ENCODE data around the gene C1orf159. TPM values are rescaled to one million over a fixed set of nuclear protein-coding genes. Genes with fewer than 3 reads are reported as not detected.

The C1orf159 gene
- total RNA-seq, 1 donor from 2014 or later = 30.0 TPM

DNA sequence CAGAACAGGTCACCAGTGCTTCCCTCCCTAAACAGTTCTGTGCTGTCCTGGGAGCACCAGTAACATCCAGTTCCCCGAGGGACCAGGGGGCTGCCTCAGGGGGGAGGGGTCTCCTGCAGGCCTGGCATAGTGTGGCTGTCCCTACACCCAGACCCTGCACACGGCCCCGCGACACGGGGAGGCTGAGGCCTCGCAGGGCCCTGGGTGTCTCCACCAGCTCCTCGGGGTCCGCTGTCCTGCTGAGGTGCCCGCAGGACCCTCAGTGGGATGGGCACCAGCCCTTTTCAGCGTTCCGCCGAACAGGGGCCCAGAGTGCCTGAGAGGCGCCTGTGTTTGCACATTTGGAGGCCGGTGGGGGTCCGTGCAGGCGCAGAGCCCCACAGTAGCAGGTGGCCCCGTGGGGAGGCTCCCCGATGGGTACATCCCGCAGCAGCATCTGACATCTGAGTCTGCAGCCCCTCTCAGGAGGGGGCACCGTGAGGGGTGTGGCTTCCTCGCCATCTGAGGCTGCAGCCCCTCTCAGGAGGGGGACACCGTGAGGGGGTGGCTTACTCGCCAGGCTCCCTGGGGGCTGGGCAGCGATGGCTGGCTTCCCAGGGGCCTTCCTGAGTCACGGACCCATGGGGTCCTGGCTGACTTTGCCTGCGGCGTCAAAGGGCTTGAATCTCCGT lies 18.5 kb upstream of the C1orf159 start:
- Mint-ChIP-seq H3K36me3 (ENCODE audit: low read depth) (no peaks in the 10 kb centered on the region), H3K9me3 (no peaks in the 10 kb centered on the region), H3K4me3 (no peak overlapping the region), H3K4me1 (ENCODE audit: low read depth) (peaks cover 9% of the 10 kb centered on the region), H3K27ac (no peak overlapping the region), H3K27me3 (ENCODE audit: insufficient read depth) (peaks cover 2% of the 10 kb centered on the region)
- intact Hi-C loops (cut with micrococcal nuclease) = no loop called here
- DNase-seq (ENCODE audit: low spot score) = no peak

DNA sequence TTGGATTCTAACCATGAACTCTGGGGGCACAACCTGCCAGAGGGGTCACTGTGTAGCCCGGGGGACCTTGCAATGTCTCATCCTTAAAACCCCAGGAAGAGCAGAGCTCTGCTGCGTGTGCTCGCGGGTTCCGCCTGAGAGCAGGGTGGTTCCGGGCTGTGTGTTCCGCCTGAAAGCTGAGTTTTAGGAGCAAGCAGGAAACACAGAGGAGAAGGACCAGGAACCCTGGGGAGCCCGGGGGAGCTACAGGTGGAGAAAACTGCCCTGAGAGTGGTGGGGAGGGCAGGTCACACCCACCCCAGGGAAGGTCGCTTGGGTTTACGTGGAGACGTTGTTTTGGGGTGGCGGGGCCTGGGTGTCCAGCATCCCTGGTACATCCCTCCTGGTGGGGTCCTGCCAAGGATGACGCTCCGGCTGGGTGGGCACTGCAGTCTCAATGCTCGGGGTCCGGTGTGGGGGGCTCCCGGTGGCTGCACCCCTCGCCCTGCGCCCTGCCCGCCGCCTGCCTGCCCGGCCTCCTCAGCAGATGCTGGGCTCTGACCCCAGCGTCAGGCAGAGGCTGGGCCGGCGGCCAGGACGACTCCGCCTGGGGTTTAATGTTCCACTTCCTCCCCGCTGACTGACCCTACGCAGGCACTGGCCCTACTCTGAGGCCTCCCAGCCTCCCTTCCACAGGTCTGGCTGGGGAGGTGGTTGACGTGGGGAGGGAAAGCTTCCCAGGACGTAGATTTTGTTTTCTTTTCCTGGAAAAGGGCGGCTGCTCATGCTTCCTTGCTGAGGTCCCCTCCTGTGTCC lies 17.3 kb upstream of the C1orf159 start:
- no peak for DNase-seq (ENCODE audit: low spot score)
- peaks cover 9% of the 10 kb centered on the region for H3K4me1 Mint-ChIP-seq (ENCODE audit: low read depth)
- no peak overlapping the region for H3K4me3 Mint-ChIP-seq
- H3K9me3 Mint-ChIP-seq = no peaks in the 10 kb centered on the region
- H3K36me3 Mint-ChIP-seq (ENCODE audit: low read depth) = no peaks in the 10 kb centered on the region
- peaks cover 2% of the 10 kb centered on the region for H3K27me3 Mint-ChIP-seq (ENCODE audit: insufficient read depth)
- intact Hi-C loops (cut with micrococcal nuclease) = no loop called here
- H3K27ac Mint-ChIP-seq = no peak overlapping the region

DNA sequence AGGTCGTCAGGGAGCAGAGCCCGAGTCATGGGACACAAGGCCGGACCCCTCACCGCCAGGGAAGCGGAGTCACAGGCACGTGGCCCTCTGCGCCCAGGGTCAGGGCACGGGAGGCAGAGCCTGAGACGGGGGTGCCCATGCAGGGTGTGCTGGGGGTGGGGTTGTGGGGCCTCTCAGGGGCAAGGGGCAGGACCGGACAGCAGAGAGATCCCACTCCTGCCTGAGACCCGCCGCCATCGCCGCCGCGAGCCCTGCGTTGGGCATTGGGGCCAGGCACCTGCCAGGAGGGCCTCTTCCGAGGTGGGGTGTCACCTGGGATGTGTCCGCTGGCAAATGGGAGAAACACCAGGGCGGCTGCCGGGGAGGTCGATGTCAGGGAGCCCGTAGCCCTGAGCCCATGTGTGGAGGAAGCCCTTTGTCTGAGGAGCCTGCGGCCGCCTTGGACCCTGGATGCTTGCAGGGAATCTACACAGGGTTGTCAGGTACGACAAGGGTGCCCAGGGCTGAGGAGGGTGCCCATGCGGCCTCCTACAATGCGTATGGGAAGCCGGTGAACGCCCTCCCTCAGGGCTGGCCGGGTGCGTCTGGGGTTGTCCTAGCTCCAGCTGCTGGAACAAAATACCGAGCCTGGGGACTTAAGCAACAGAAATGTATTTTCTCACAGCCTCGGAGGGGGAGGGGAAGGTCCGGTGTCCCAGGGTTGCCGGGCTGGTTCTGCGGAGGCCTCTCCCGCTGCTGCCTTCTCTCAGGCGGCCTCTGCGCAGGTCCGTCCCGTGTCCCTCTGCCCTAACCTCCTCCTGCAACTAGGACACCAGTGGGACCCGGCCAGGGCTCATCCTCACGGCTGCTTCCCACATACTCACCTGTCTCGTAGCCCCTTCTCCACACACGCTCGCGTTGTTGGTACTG lies 16.4 kb upstream of the C1orf159 start:
- no peak for DNase-seq (ENCODE audit: low spot score)
- peaks cover 1% of the 10 kb centered on the region for H3K4me1 Mint-ChIP-seq (ENCODE audit: low read depth)
- H3K27me3 Mint-ChIP-seq (ENCODE audit: insufficient read depth) = peaks cover 2% of the 10 kb centered on the region
- H3K9me3 Mint-ChIP-seq = no peaks in the 10 kb centered on the region
- H3K36me3 Mint-ChIP-seq (ENCODE audit: low read depth) = no peaks in the 10 kb centered on the region
- no peak overlapping the region for H3K27ac Mint-ChIP-seq
- intact Hi-C loops (cut with micrococcal nuclease) = no loop called here
- no peak overlapping the region for H3K4me3 Mint-ChIP-seq

DNA sequence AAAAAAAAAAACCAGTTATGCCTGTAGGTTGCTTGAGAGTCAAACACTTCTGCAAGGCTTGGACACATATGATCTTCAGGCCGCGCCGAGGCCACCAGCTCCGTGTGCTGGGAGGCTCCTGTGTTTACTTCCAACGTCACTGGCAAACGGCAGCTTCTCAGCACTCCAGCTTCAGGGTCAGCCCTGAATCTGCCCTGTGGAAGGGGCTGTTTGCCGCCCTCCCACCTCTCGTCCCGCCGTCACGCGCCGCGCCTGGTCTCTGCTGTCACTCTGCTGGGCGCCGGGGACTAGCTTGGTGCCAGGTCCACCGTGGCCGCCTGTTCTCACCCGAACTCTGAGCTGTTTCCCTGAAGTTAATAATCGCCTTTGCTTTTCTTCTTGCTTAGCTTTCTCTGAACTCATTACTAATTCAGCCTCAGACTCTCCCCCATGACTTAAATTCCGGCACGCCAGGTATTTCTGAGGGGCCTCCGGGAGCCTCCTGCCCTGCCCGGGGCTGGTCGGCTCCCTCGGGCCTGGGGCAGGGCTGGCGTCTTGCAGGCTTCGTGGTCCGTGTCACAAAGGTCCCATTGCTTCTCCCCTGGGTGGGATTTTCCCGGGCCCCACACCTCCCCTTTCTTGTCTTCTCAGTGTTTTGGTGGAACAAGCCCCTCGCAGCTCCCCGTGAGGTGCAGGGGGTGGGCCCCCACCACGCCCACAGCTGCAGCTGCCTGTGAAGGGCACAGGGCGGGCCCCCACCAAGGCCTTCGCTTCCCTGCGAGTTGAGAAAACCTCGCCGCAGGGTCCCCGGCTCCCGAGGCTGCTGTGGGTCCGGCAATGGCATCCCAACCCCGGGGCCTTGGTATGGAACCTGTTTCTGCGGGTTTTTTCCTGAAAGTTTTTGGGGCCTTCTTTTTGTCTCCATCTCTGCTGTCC lies 14.6 kb upstream of the C1orf159 start:
- Mint-ChIP-seq H3K4me3 (no peak overlapping the region), H3K27ac (no peak overlapping the region), H3K27me3 (ENCODE audit: insufficient read depth) (peaks cover 2% of the 10 kb centered on the region), H3K36me3 (ENCODE audit: low read depth) (no peaks in the 10 kb centered on the region), H3K9me3 (no peaks in the 10 kb centered on the region), H3K4me1 (ENCODE audit: low read depth) (no peaks in the 10 kb centered on the region)
- DNase-seq (ENCODE audit: low spot score) = no peak
- intact Hi-C loops (cut with micrococcal nuclease) = no loop called here

DNA sequence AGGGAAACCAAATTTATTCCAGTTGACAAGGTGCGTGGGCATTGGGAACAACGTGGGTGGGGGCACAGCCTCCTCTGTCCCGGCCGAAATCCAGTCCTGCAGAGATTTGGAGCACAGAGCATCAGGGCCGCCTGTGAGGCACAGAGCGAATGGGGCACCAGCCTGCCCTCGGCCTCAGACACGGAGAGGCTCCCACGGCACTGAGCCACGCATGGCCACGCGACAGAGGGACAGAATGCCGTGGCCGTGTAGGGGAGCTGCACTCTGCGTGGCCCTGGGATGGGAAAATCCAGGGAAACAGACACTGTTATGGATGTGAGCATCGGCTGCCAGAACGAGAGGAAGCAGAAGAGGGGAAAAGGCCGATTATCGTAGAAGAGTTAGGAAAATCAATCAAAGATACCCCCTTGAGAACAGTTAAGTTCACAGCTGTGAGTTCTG lies 13.5 kb upstream of the C1orf159 start:
- H3K4me3 Mint-ChIP-seq = no peak overlapping the region
- no peaks in the 10 kb centered on the region for H3K4me1 Mint-ChIP-seq (ENCODE audit: low read depth)
- intact Hi-C loops (cut with micrococcal nuclease) = no loop called here
- H3K27me3 Mint-ChIP-seq (ENCODE audit: insufficient read depth) = peaks cover 2% of the 10 kb centered on the region
- H3K36me3 Mint-ChIP-seq (ENCODE audit: low read depth) = no peaks in the 10 kb centered on the region
- no peaks in the 10 kb centered on the region for H3K9me3 Mint-ChIP-seq
- H3K27ac Mint-ChIP-seq = no peak overlapping the region
- no peak for DNase-seq (ENCODE audit: low spot score)

DNA sequence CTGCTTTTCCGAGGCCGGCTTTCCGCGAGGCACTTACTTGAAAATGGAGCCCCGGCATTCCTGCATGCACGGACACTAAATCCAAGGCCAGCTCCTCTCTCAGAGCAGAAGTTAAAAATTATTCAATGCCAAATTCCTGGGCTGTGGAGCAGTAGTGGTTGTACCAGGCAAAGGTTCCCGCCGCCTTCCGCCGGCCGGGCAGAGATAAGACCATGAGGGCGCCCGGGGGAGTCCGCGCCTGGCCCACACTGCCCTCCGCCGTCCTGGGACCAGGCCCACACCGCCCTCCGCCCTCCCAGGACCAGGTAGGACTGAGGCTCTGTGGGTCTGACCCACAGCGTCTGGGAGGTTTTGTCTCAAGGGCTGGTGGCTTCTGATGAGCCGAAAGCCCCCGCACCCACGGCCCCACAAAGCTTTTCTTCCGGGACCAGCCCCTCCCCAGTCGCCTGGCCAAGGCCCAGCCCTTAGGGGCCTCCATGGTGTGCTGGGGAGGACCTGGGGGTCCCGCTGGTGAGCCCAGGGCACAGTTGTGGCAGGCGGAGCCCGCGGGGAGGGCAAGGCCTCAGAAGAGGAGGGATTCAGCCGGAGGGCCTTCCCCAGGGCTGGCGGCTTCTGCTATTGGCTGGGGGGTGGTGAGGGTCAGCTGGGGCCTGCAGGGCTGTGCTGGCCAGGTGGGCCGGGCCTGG lies 12.7 kb upstream of the C1orf159 start:
- no peak overlapping the region for H3K27ac Mint-ChIP-seq
- H3K27me3 Mint-ChIP-seq (ENCODE audit: insufficient read depth) = peaks cover 3% of the 10 kb centered on the region
- H3K4me3 Mint-ChIP-seq = no peak overlapping the region
- DNase-seq (ENCODE audit: low spot score) = no peak
- intact Hi-C loops (cut with micrococcal nuclease) = no loop called here
- peaks cover 5% of the 10 kb centered on the region for H3K4me1 Mint-ChIP-seq (ENCODE audit: low read depth)
- no peaks in the 10 kb centered on the region for H3K36me3 Mint-ChIP-seq (ENCODE audit: low read depth)
- no peaks in the 10 kb centered on the region for H3K9me3 Mint-ChIP-seq

DNA sequence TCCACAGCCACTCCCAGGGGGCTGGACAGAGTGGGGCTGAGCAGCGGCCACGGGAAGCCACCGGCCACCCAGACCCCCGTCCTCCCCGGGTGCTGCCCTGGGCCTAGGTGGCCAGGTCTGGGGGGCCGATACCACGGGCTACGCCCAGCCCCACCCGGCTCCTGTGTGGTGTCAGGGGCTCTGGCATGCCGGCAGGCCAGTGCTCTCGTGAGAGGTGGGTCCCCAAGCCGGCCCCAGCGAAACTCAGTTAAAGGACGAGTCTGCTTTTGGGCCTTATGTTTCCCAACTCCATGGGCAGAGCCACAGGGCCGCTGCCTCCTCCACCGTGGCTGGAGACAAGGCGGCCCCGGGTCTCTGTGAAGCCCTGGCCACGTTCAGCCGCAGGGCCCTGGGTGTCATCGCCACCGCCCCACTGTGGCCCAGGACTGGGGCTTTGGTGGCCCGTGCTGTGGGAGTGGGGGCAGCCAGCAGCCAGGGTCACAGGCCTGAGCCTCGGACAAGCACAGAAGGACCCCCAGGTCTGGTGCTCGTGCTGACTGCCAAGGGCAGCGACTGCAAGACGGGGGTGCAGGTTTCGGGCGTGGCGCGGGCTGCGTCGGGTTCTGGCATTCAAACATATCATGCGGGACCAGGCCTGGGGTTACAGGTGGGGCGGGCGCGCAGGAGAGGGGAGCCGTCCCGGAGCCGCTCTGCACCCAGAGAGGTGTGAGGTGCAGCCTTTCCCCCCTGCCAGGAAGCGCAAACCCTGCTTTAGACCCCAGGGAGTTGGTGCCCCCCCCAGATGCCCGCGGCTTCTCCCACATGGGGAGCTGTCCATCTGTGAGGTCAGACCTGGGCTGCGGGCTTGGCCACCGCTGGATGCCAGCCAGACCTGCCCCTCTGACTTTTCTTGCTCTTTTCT lies 11.9 kb upstream of the C1orf159 start:
- Mint-ChIP-seq H3K27ac (no peak overlapping the region), H3K4me1 (ENCODE audit: low read depth) (peaks cover 5% of the 10 kb centered on the region), H3K9me3 (no peaks in the 10 kb centered on the region), H3K4me3 (no peak overlapping the region), H3K36me3 (ENCODE audit: low read depth) (no peaks in the 10 kb centered on the region), H3K27me3 (ENCODE audit: insufficient read depth) (peaks cover 5% of the 10 kb centered on the region)
- DNase-seq (ENCODE audit: low spot score) = no peak
- intact Hi-C loops (cut with micrococcal nuclease) = no loop called here

DNA sequence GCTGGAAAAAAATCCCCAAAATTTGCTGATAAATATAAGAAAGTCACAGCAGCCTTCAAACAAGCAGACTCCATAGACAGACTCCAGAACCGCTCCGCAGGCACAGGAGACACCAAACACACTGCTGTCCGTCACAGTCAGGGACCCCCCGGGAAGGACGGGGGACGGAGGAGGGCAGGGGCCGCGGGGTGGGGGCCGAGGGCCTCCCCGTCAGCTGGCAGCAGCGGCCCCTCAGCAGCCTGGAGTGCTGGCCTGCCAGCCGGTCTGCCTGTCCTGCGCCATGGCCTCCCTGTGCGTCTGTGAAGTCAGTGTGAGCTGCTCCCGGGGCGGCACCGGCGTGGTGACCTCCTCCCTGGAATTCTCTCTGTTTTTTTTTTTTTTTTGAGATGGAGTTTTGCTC lies 10.1 kb upstream of the C1orf159 start:
- H3K27ac Mint-ChIP-seq = no peak overlapping the region
- H3K36me3 Mint-ChIP-seq (ENCODE audit: low read depth) = no peaks in the 10 kb centered on the region
- H3K9me3 Mint-ChIP-seq = no peaks in the 10 kb centered on the region
- no peak for DNase-seq (ENCODE audit: low spot score)
- intact Hi-C loops (cut with micrococcal nuclease) = no loop called here
- peaks cover 5% of the 10 kb centered on the region for H3K4me1 Mint-ChIP-seq (ENCODE audit: low read depth)
- H3K27me3 Mint-ChIP-seq (ENCODE audit: insufficient read depth) = peaks cover 5% of the 10 kb centered on the region
- H3K4me3 Mint-ChIP-seq = no peak overlapping the region

GRCh38 chr1:1124786-1125642 lies 9.1 kb upstream of the C1orf159 start:
- intact Hi-C loops (cut with micrococcal nuclease) = no loop called here
- peaks cover 5% of the 10 kb centered on the region for H3K4me1 Mint-ChIP-seq (ENCODE audit: low read depth)
- peaks cover 3% of the 10 kb centered on the region for H3K27me3 Mint-ChIP-seq (ENCODE audit: insufficient read depth)
- no peak overlapping the region for H3K27ac Mint-ChIP-seq
- no peaks in the 10 kb centered on the region for H3K9me3 Mint-ChIP-seq
- H3K36me3 Mint-ChIP-seq (ENCODE audit: low read depth) = no peaks in the 10 kb centered on the region
- H3K4me3 Mint-ChIP-seq = no peak overlapping the region
- DNase-seq (ENCODE audit: low spot score) = no peak

- no peak for DNase-seq (ENCODE audit: low spot score)
- intact Hi-C loops (cut with micrococcal nuclease) = no loop called here
- no peaks in the 10 kb centered on the region for H3K9me3 Mint-ChIP-seq
- no peaks in the 10 kb centered on the region for H3K36me3 Mint-ChIP-seq (ENCODE audit: low read depth)
- no peak overlapping the region for H3K27ac Mint-ChIP-seq
- peaks cover 6% of the 10 kb centered on the region for H3K27me3 Mint-ChIP-seq (ENCODE audit: insufficient read depth)
- H3K4me1 Mint-ChIP-seq (ENCODE audit: low read depth) = peaks cover 5% of the 10 kb centered on the region
- H3K4me3 Mint-ChIP-seq = no peak overlapping the region
These were observed 8.6 kb upstream of the C1orf159 start for GRCh38 chr1:1124508-1124785.
